Esophagus squamous epithelium (tissue), 4 donors: Measurements from ENCODE around the gene TANGO6.

Source experiments
- POLR2A ChIP-seq, 4 donors: fragments of 450-650 bp; IDR thresholded peaks; one replicate each; pipeline ENCODE4 v1.6.1; 2017; ENCODE audit warnings: antibody characterized with exemption in 4 of 4, mild to moderate bottlenecking in 4 of 4, moderate library complexity in 3 of 4
- TF ChIP-seq, protein P1 (sequence below), 6 experiments: fragments of 450-650 bp in 4 of 6; fragments of 200-600 bp in 2 of 6; sonication (generic) in 2 of 6; IDR thresholded peaks; one replicate each; pipeline ENCODE4 v1.5.1; 2016 to 2019; ENCODE audit warnings: antibody characterized with exemption in 6 of 6, mild to moderate bottlenecking in 4 of 6, moderate library complexity in 4 of 6

DNA sequence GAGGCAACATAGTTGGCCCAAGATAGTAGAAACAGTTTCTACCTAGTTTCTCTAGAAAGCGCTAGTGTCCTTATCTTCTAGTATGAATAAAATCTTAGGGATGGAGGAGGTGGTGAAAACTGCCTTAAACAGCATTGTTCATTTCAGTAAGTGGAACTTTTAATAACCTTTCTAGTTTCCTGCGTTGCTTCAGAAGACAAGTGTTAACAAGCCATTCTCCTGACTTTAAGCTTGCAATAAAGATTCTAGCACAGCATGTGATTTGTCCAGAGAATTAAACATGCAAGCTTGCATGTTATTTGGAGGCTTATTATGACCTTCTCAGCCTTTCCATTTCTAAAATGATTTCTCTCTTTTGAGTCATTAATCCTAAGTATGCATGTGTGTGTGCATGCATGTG lies 72.3 kb downstream of the TANGO6 start:
- no peak for TF ChIP-seq POLR2A (IDR thresholded peaks at IDR 0.05)
- TF ChIP-seq, protein P1, sequence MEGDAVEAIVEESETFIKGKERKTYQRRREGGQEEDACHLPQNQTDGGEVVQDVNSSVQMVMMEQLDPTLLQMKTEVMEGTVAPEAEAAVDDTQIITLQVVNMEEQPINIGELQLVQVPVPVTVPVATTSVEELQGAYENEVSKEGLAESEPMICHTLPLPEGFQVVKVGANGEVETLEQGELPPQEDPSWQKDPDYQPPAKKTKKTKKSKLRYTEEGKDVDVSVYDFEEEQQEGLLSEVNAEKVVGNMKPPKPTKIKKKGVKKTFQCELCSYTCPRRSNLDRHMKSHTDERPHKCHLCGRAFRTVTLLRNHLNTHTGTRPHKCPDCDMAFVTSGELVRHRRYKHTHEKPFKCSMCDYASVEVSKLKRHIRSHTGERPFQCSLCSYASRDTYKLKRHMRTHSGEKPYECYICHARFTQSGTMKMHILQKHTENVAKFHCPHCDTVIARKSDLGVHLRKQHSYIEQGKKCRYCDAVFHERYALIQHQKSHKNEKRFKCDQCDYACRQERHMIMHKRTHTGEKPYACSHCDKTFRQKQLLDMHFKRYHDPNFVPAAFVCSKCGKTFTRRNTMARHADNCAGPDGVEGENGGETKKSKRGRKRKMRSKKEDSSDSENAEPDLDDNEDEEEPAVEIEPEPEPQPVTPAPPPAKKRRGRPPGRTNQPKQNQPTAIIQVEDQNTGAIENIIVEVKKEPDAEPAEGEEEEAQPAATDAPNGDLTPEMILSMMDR (IDR thresholded peaks at IDR 0.05) = no peak
